PC-3 (cell line): ENCODE data around the gene MEF2C. TPM values are rescaled to one million over a fixed set of nuclear protein-coding genes. Genes with fewer than 3 reads are reported as not detected.

Experiments used
- ATAC-seq: fragments of 200-7000 bp; cut with Tn5 transposase; 2 replicates; pipeline ENCODE4 v1.9.1; 2020; ENCODE audit warnings: mild to moderate bottlenecking, moderate library complexity
- BruUV-seq: library from RNA; stranded (reverse); fragments of 400-500 nt; replicated peaks from 2 replicates; lab custom pipeline; 2021; lab: Mats Ljungman, UMichigan
- CTCF ChIA-PET: fragments of 300-600 bp; sonication (Branson Sonifier 250); formaldehyde crosslinking; loops from one replicate; lab custom pipeline; 2022; ENCODE audit warnings: antibody characterized with exemption; lab: Charles Lee
- POLR2A ChIA-PET: fragments of 300-600 bp; sonication (Branson Sonifier 250); formaldehyde crosslinking; loops from one replicate; lab custom pipeline; 2022; ENCODE audit warnings: antibody characterized with exemption; ENCODE audit not compliant: unreplicated experiment; lab: Charles Lee
- DNase-seq: peaks from one replicate; pipeline ENCODE4 v3.0.0-alpha.2; 2015
- H2AFZ ChIP-seq: fragments of 300-600 bp; sonication (generic); 2 replicates; pipeline ENCODE4 v1.6.0; 2016; ENCODE audit warnings: antibody characterized with exemption, low read length
- H3F3A ChIP-seq: fragments of 300-600 bp; sonication (generic); one replicate; pipeline ENCODE4 v1.6.0; 2017; ENCODE audit warnings: antibody characterized with exemption, low read length, control low read depth, mild to moderate bottlenecking; ENCODE audit not compliant: unreplicated experiment
- H3K27ac ChIP-seq: fragments of 300-600 bp; sonication (generic); 2 replicates; pipeline ENCODE4 v1.5.1; 2016; ENCODE audit warnings: mild to moderate bottlenecking, low read length
- H3K27me3 ChIP-seq: fragments of 300-600 bp; sonication (generic); 2 replicates; pipeline ENCODE4 v1.6.1; 2016; ENCODE audit warnings: low read length, mixed read lengths
- H3K36me3 ChIP-seq: fragments of 300-600 bp; sonication (generic); 2 replicates; pipeline ENCODE4 v1.6.1; 2016; ENCODE audit warnings: low read depth, mixed run types, low read length, mixed read lengths
- H3K4me1 ChIP-seq: fragments of 300-600 bp; sonication (generic); 2 replicates; pipeline ENCODE4 v1.5.1; 2016; ENCODE audit warnings: low read length; ENCODE audit not compliant: insufficient read depth
- H3K4me2 ChIP-seq: fragments of 300-600 bp; sonication (generic); 2 replicates; pipeline ENCODE4 v1.6.0; 2016; ENCODE audit warnings: low read length
- H3K4me3 ChIP-seq: fragments of 300-600 bp; sonication (generic); 2 replicates; pipeline ENCODE4 v1.5.1; 2016; ENCODE audit warnings: mild to moderate bottlenecking, low read length, mixed read lengths
- H3K79me2 ChIP-seq: fragments of 300-600 bp; sonication (generic); 2 replicates; pipeline ENCODE4 v1.6.1; 2017; ENCODE audit warnings: low read length, mixed read lengths
- H3K9ac ChIP-seq: fragments of 300-600 bp; sonication (generic); 2 replicates; pipeline ENCODE4 v1.6.0; 2016; ENCODE audit warnings: mild to moderate bottlenecking, low read length
- H3K9me2 ChIP-seq: fragments of 300-600 bp; sonication (generic); replicated peaks from 2 replicates; pipeline ENCODE4 v1.6.1; 2016; ENCODE audit warnings: mixed run types, low read length, mixed read lengths
- H3K9me3 ChIP-seq: fragments of 300-600 bp; sonication (generic); 2 replicates; pipeline ENCODE4 v1.6.1; 2016; ENCODE audit warnings: low read length, mixed read lengths
- H4K20me1 ChIP-seq: fragments of 300-600 bp; sonication (generic); 2 replicates; pipeline ENCODE4 v1.6.1; 2016; ENCODE audit warnings: low read length, mixed read lengths
- CTCF ChIP-seq: fragments of 300-600 bp; sonication (generic); conservative IDR thresholded peaks from 2 replicates; pipeline ENCODE4 v1.5.1; 2017; ENCODE audit warnings: antibody characterized with exemption, low read depth, mild to moderate bottlenecking, low read length
- EZH2 ChIP-seq: fragments of 300-600 bp; sonication (generic); IDR thresholded peaks from one replicate; pipeline ENCODE4 v1.6.1; 2017; ENCODE audit warnings: antibody characterized with exemption, mild to moderate bottlenecking, low read length; ENCODE audit not compliant: unreplicated experiment
- EZH2phosphoT487 ChIP-seq: fragments of 300-600 bp; sonication (generic); IDR thresholded peaks from 2 replicates; pipeline ENCODE4 v1.6.1; 2018; ENCODE audit warnings: mild to moderate bottlenecking, antibody characterized with exemption, low read length, borderline replicate concordance
- intact Hi-C: fragments of 100-400 bp; cut with micrococcal nuclease; formaldehyde crosslinking; loops from 2 replicates; pipeline ENCODE4 v1.9.0; 2023
- total RNA-seq: library from RNA; depleted of rRNA; stranded (reverse); fragments of >200 nt; gene quantifications from 2 replicates; pipeline ENCODE4 v1.2.3, GENCODE V29; 2014

The MEF2C gene
- total RNA-seq, 1 experiment from 2014 or later, result 8.0 TPM

- no peaks in the 10 kb centered on the region for H3F3A ChIP-seq
- no peak overlapping the region for H3K27ac ChIP-seq
- no peak overlapping the region for H2AFZ ChIP-seq
- H3K27me3 ChIP-seq, result peaks cover 10% of the 10 kb centered on the region; the same call in 1 of the 2 replicates
- TF ChIP-seq EZH2, result no peak
- TF ChIP-seq CTCF, result no peak
- TF ChIP-seq EZH2phosphoT487, result no peak
- H3K4me3 ChIP-seq, result no peak overlapping the region
- BruUV-seq, result no TSS peak
- H4K20me1 ChIP-seq, result no peaks in the 10 kb centered on the region
- no peak for ATAC-seq
- H3K4me2 ChIP-seq, result no peak overlapping the region
- H3K79me2 ChIP-seq, result no peaks in the 10 kb centered on the region
- POLR2A ChIA-PET, result no interaction called here
- no peaks in the 10 kb centered on the region for H3K9me2 ChIP-seq
- CTCF ChIA-PET, result no interaction called here
- H3K9ac ChIP-seq, result no peak overlapping the region
- no peaks in the 10 kb centered on the region for H3K9me3 ChIP-seq
- H3K4me1 ChIP-seq, result peaks cover 16% of the 10 kb centered on the region; the same call in 1 of the 2 replicates
- no peak for DNase-seq
- H3K36me3 ChIP-seq, result no peaks in the 10 kb centered on the region
- intact Hi-C loops, result loop anchor here (10.0 kb wide), 2 partner anchors 799 to 1269 kb away; no protein-coding TSS in a partner anchor
These were observed 188.8 kb downstream of the MEF2C start for GRCh38 chr5:88694023-88694679.

GRCh38 chr5:88693071-88693932 is 189.7 kb downstream of the MEF2C start:
- H3K9ac ChIP-seq, result no peak overlapping the region
- H3K27me3 ChIP-seq, result peaks cover 19% of the 10 kb centered on the region
- no peaks in the 10 kb centered on the region for H3F3A ChIP-seq
- DNase-seq (no peak), ATAC-seq (peak; percentile 34)
- H3K9me2 ChIP-seq, result no peaks in the 10 kb centered on the region
- no TSS peak for BruUV-seq
- ChIA-PET POLR2A (no interaction called here), CTCF (interaction anchor here (0.6 kb wide), 2 partner anchors 462 to 834 kb away, joined by 3 to 4 read pairs; no protein-coding TSS in a partner anchor)
- H3K27ac ChIP-seq, result no peak overlapping the region
- no peak overlapping the region; the same call in 1 of the 2 replicates for H3K4me3 ChIP-seq
- H4K20me1 ChIP-seq, result no peaks in the 10 kb centered on the region
- intact Hi-C loops, result loop anchor here (10.0 kb wide), 2 partner anchors 799 to 1269 kb away; no protein-coding TSS in a partner anchor
- peak overlapping the region; percentile 93 for H3K4me2 ChIP-seq
- peak overlapping the region; percentile 85; the same call in 1 of the 2 replicates for H2AFZ ChIP-seq
- H3K4me1 ChIP-seq, result peaks cover 16% of the 10 kb centered on the region; the same call in 1 of the 2 replicates
- no peak for TF ChIP-seq CTCF
- TF ChIP-seq EZH2, result no peak
- no peak for TF ChIP-seq EZH2phosphoT487
- no peaks in the 10 kb centered on the region for H3K9me3 ChIP-seq
- H3K79me2 ChIP-seq, result no peaks in the 10 kb centered on the region
- no peaks in the 10 kb centered on the region for H3K36me3 ChIP-seq
